Stimulated activated CD8-positive, alpha-beta memory T cell treated with anti-CD3 and anti-CD28 coated beads, Interleukin-4, amount 100 ng/mL, for 4 hours (primary cell): ENCODE measurements around the gene DHFR2.
"Not testable (repeated sequence)": the region's sequence is repeated elsewhere in the genome, so short reads cannot be mapped to it uniquely, and the experiment has no call there.

ENCODE experiments used
- DNase-seq, 2 donors: peaks; one replicate each; pipeline ENCODE4 v3.0.0-alpha.2; 2020; ENCODE audit warnings: low read depth in 2 of 2, low spot score in 1 of 2

DHFR2 gene

GRCh38 chr3:94065819-94066480, 3.2 kb upstream of the DHFR2 start:
- no peak for DNase-seq

- DNase-seq = no peak
Measured at GRCh38 chr3:94065122-94065521, 2.4 kb upstream of the DHFR2 start.

DNA sequence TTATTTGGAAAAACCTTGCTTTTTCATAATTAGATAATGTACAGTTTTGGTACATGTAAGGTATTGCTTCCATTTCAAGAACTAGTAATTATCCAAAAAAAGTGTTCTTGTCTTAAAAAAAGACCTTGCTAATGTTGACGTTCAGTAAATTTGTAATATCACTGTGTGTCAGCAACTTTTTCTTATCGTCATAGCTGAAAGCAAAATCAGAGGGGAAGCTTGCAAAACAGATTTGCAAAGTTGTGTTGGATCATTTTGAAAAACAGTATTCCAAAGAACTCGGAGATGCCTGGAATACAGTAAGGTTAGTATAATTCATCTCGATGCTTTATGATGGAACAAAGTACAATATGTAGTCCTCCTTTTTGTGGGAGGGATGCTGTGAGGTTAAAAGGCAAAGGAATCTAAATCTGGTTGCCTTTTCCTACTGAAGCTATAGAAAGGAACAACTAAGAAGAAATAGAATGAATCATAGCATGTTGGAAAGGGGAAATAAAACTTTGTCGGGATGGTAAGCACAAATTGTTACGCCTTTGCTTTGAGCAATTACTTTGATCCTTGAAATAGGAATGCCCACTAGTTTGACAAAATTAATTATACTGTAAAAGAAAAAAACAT, 1.6 kb upstream of the DHFR2 start:
- no peak for DNase-seq

GRCh38 chr3:94063496-94064119, 892 bp upstream of the DHFR2 start:
- no peak for DNase-seq

DNA sequence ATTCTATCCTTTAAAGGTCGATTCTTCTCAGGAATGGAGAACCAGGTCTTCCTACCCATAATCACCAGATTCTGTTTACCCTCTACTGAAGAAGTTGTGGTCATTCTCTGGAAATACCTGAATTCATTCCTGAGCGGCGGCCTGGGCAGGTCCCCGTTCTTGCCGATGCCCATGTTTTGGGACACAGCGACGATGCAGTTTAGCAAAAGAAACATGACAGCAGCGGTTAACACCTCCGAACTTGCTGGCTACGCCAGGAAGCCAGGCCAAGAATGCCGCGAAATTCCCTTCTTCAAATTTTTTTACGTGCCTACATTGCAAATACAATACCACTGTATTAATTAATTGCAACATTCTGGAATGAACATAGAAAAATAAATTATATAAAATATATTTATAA, 1.4 kb downstream of the DHFR2 start:
- no peak for DNase-seq

DNA sequence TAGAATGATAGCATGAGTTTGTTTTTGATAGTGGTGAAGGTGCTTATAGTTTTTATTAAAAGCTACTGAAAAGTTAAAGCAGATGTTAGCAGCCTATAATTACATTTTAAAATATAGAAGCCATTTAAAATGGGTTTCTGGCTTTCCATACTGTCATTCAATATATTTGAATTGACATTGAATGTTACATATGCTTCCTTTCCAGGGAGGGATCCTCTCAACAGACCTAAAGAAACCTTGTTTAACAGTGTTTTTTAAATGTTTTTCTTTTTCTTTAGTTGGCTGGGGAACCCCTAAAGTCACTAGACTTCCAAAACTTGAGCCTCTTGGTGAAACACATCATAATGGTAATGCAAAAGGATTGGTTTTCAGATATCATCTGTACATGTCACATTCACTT, 12.2 kb downstream of the DHFR2 start:
- DNase-seq = no peak

DNA sequence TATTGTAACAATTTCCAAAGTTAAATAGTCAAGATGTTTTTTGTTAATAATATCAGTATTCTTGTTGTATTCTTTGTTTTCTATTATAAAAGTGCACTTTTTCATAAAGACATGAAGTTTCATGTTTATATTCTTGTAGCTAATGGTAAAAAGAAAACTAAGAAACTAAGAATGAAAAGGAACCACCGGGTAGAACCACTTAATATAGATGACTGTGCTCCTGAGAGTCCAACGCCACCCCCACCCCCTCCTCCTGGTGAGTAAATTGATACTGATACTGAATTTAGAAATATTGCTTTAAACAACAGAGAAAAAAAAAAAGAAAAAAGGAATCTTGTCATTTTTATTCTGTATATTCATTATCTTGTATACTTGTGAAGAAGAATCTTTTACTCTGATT, 13.4 kb downstream of the DHFR2 start:
- no peak for DNase-seq

DNA sequence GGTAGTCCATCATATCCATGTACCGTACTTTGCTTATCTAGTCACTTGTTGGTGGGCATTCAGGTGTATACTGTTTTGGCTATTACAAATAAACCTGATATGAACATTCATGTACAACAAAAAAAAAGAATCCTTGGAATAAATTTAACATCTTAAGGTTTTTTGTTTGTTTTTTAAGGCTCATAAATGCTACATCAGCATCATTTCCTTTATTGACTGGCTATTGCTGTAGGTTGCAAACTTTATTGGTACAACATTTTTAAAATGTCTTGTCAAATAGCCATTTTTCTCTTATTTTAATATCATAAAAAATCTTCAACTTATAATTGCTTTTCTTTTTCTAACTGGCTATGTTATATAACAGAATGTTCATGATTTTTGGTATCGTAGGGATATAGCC, 16.2 kb downstream of the DHFR2 start:
- DNase-seq = no peak

GRCh38 chr3:94044100-94044936, 18.4 kb downstream of the DHFR2 start:
- not testable (repeated sequence) for DNase-seq

DNA sequence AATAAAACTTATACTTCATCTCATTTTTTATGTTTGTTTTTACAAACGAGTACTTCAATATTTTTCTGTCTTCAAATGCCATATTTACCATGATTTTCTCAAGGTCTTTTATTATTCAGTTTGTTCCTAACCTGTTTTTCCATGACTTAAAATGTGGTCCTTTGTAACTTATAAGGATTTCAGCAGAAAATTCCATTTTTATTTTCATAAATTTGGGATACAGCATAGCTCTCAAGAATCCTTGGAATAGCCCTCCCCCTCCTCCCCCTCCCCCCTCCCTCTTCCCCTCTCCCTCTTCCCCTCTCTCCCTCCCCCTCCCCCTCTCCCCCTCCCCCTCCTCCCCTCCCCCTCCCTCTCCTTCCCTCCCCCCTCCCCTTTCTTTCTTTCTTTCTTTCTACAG, 19.4 kb downstream of the DHFR2 start:
- DNase-seq = no peak

- DNase-seq = no peak
Measured at GRCh38 chr3:94036909-94037507, 25.7 kb downstream of the DHFR2 start.

GRCh38 chr3:94028093-94028837, 34.5 kb downstream of the DHFR2 start, which contains the start of gene STX19:
TSS of gene STX19 (minus strand) at chr3:94028597. CDS start at chr3:94015269, 13,328 bp downstream.
- DNase-seq = no peak

GRCh38 chr3:94026623-94027022, 36.1 kb downstream of the DHFR2 start:
- DNase-seq = no peak

DNA sequence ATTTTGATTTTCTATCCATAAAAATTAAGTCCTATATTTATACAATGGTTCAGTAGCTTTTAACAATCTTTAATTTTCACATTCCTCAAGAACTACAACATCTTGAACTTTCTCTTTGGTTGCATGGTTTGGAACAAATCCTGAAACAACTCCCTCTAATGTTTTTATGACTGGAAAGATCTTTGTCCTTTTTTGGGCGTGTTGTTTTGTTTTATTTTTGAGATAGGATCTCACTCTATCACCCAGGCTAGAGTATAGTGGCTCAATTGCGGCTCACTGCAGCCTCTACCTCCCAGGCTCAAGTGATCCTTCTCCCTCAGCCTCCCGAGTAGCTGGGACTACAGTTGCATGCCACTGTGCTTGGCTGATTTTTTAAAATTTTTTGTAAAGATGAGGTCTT, 38.3 kb downstream of the DHFR2 start:
- no peak for DNase-seq

- DNase-seq = no peak
Measured at GRCh38 chr3:94020293-94020692, 42.4 kb downstream of the DHFR2 start.

DNA sequence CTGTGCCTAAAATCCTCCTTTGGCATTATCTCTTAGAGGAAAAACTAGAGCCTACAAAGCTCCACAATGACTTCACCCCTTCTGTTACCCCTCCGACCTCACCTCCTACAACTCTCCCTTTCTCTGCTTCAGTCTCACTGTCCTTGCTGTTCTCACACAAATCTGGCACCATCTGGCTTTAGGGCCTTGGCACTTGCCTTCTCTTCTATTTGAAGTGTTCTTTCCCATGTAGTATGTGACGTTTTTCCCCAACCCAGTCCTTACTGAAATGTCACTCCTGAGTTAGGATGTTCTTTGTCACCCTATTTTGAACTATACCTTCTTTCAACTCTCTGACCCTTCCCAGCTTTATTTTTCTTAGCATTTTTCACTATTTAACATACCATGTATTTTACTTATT, 43.1 kb downstream of the DHFR2 start:
- DNase-seq = no peak

DNA sequence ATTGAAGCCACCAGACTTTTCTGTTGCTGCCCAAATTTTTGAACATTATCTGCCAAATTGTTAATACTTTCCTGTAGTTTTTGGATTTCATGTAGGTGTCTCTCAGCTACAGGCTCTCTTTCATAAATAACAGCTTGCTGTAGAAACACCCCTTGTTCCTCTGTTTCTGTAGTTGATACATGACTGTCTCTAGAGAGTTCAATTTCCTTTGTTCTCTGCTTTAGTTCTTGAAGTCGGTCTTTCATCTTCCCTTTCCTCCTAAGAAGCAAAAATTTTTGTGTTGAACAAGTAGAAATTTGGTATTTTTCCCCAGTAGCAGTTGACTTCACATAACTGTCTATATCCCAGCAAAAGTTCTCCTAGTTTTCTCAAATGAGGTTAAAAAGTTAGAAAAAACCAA, 47.7 kb downstream of the DHFR2 start:
- DNase-seq = no peak

GRCh38 chr3:94012185-94012584, 50.5 kb downstream of the DHFR2 start:
- no peak for DNase-seq

DNA sequence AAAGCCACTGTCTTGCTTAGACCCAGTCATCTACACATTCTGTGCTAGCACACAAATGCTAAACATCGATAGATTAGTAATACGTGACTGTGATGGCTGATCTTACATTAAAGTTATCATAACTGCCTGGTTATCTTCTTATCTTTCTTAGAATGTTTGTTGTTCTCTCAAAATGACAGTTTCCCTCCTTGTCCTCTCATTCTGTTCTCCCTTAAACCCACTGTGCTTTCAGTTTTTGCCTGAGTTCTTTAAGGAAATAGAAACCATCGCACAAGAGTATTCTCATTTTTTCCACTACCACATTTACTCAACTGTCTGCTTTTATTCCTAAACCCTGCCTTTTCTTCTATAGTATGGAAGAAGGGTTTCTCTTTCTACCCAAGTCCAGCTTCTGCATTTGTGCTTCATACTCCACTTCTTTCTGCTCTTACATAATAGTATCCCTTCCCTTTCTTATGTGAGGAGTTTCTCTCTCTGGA, 51.4 kb downstream of the DHFR2 start:
- no peak for DNase-seq

DNA sequence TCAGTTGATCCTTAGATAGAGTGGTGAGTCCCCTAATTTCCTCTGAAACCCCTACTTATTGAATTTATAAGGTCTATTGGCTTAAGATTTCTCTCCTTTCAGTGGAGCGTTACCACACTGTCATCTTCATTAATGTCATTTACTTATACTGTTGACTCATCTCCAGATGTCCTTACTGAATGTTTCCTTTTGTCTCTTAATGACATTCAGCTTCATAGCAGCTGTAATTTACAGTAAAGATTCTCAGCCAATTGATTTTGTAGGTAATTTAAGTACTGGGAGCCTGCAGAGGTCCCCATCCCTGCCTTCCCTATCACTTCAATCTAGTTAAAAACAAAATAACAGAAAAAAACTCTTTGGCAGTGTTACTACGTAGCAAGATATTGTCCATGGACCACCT, 53.1 kb downstream of the DHFR2 start:
- no peak for DNase-seq
